ENCODE results near the gene CFAP58. TPM values are rescaled to one million over a fixed set of nuclear protein-coding genes. Genes with fewer than 3 reads are reported as not detected.

The CFAP58 gene
- total RNA-seq, 1 donor from 2014 or later, result 0.55 TPM

- intact Hi-C loops (cut with micrococcal nuclease), result loop anchor here (1.0 to 10.0 kb wide), 3 partner anchors 83 to 657 kb away; partner anchors contain the start of genes GSTO2 and SFR1
These were observed 1.7 kb upstream of the CFAP58 start for GRCh38 chr10:104351919-104352318.

GRCh38 chr10:104359811-104360210 lies 6.2 kb downstream of the CFAP58 start:
- intact Hi-C loops (cut with micrococcal nuclease), result loop anchor here (10.0 kb wide), 1 partner anchor 665 kb away; no protein-coding TSS in a partner anchor

DNA sequence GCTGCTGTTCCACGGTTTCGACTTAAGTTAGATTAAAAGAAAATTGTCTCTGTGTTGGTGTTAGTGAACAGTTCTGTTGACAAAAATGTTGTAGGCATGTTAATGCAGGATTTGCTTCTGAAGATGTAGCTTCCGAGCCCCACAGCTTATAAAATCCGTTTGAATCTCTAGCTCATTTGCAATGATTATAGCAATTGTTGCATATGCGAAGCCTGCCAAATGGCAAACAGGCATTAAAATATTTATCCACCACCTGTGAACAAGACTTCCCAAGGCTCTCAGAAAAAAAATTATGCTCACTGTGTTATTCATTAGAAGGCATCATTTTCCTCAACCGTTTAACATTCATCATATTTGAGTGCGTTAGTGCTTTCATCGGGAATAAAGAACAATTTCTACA lies 14.3 kb downstream of the CFAP58 start:
- intact Hi-C loops (cut with micrococcal nuclease), result no loop called here

GRCh38 chr10:104368381-104368780 lies 14.7 kb downstream of the CFAP58 start:
- intact Hi-C loops (cut with micrococcal nuclease), result no loop called here

DNA sequence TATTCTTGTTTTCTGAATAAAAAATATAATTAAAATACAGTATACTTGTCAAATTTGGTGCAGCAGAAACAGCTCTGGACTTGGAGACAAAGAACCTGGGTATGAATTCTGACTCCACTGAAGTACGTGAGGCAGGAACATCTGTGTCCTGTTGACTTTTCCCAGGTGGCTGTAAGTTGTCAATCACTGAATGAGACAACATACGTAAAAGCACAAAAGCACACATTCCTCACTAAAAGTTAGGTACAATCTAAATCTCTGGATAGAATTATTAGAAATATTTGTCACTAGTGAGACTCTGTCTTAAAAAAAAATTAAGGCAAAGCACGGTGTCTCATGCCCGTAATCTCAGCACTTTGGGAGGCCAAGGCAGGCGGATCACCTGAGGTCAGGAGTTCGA lies 18.1 kb downstream of the CFAP58 start:
- intact Hi-C loops (cut with micrococcal nuclease), result no loop called here

DNA sequence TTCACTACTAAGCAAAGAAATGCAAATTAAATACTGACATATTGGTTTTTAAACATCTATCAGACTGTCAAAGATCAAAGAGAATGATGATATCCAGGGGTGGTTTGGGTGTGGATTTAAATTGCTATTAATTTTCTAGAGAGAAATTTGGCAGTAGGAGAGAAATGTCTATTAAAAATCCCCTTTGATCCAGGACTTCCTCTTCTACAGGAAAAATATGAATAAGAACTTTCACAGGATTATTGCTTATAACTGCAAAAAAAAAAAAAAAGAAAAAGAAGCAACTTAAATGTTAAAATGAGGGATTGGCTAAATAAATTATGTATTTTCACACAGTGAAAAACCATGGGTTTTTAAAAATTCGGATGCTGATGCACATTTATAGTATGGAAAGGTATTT lies 21.0 kb downstream of the CFAP58 start:
- intact Hi-C loops (cut with micrococcal nuclease), result no loop called here

GRCh38 chr10:104376784-104377300 lies 23.2 kb downstream of the CFAP58 start:
- intact Hi-C loops (cut with micrococcal nuclease), result no loop called here

DNA sequence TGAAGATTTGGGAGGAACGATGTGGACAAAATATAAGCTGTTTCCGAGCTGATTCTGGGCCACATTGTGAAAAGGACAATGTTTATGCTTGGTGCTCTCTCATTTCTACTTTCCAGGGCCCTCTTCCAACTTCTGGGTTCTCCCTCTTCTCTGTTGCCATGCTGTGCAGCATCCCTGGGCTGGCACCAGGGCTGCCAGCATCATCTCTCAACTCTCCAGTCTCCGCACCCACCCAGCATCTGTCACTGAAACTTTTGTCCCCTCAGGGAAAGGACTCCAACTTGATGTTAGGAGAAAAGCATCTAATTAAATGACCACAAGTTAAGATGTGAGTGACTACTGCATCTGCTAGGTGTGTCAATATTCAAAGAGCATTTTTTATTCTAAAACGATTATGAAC lies 26.7 kb downstream of the CFAP58 start:
- intact Hi-C loops (cut with micrococcal nuclease), result no loop called here

- intact Hi-C loops (cut with micrococcal nuclease), result no loop called here
These were observed 33.7 kb downstream of the CFAP58 start for GRCh38 chr10:104387130-104387888.

DNA sequence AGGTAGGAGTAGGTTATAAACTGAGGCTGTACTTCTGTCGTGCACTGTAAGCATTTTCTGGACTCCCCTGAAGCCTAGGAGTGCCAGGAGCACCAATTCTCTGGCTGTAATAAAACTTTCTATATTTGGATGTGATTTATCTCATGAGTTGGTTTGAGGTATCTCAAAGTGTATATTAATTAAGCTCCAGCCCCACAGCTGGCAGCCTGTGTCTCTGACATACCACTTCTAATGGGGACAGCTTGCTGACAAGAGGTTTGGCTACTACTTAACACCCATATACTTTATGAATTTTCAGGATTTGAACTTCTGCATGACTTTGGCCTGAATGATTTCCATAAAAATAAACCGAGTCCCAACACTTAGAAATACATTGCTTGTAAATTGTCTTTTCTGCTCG lies 35.2 kb downstream of the CFAP58 start:
- intact Hi-C loops (cut with micrococcal nuclease), result no loop called here

DNA sequence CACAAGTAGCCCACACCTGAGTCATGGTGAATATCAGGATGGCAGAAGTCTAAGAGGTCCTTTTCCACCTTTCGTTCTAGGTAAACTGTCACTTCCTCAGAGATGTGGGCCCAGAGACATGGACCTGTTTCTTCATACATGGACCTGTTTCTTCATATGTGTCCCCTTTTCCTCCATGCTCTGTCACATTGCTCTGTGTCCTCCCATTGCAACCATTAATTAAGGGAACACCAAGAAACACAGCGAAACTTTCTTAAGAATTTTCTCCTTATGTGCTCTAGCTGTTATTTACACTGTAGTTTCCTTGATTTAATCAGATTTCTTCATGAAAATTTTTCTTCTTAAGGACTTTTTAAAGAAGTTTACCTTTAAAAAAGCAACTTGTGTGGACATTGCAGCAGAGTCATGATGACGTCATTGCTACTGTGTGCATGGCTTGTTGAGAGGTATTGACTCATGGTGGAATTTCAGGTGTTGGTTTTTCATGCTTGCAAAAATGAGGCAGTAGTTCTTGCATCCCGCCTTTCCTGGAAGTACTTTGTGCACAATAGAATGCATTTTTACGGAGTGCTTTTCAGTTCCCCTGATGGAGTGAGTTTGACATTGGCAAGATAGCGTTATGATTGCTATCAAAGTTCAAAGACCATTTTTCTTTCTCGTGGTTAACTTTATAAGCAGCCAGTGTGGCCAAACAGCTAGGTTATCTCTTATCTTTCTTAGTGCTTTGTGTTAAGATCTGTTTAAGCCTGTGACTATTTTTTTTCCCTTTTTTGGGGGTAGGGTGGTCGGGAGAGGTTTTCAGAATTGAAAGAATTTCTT lies 37.7 kb downstream of the CFAP58 start:
- intact Hi-C loops (cut with micrococcal nuclease), result no loop called here

DNA sequence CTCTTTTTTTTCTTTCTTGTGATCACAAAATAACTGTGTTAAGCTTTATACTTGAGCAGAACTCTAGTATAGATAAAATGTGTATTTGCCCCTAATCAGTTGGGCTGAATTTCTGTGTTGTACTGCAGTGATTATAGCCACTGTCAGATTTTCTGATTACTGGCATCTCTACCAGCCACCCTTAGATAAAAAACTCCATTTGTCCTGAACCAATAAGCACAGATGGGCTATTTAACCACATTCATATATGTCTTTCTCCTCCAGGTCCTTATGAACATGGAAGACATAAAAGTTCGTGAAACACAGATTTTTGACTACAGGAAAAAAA lies 38.3 kb downstream of the CFAP58 start:
- intact Hi-C loops (cut with micrococcal nuclease), result no loop called here

GRCh38 chr10:104393387-104393786 lies 39.8 kb downstream of the CFAP58 start:
- intact Hi-C loops (cut with micrococcal nuclease), result no loop called here

DNA sequence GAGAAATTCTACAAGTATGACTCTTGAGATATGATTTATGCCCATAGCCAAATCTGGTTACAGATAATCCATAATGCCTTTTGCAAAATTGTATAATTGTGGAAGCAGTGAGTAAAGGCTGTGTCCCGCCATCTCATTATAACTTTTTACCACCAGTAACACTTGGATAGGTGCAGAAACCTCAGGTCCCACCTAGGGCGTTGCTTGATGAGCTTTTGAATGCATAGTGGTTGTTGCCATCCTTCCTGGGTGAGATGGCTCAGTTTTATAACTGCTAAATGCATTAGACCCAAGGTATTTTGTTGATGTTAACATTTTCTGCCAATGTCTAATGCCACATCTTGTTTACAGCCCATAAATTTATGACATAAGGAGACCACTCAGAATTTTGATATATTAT lies 42.9 kb downstream of the CFAP58 start:
- intact Hi-C loops (cut with micrococcal nuclease), result no loop called here

GRCh38 chr10:104403636-104404035 lies 50.0 kb downstream of the CFAP58 start:
- intact Hi-C loops (cut with micrococcal nuclease), result no loop called here

DNA sequence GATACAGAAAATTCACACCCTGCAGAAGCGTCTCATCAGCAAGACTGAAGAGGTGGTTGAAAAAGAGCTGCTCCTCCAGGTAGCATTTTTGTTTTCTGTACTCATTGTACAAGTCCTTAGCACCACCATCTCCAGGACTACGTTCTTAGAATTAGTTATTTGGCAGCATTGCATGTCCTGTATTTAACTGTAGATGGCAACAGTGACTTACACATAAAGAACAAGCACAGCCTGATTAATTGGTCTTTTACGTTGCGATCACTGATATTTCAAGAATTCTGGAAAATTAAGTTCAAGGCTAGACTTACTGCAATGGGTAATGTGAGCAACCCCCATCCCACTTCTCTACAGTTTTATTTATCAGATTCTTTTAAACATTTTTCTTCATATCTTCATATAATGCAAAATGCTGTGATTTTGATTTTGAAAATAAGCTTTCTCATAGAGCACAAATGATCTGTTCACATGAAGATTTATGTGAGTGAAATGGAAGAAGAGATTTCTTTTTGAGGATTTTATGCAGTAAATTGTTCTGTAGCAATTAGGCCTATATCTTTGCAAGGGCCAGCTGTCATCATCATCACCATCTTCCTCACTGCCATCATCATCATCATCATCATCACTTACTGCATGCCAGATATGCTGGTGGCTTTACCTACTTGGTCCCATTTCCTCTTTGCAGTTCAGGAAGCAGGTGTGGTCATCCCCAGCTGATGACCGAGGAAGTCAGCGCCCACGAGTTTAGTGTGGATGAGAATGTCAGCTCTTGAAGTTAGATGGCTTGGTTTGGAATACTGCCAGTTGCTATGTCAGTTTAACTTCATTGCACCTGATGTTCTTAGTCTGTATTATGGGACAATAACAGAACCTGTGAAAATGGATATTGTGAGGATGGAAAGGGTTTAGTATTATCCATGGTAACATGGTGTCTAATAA lies 53.4 kb downstream of the CFAP58 start:
- intact Hi-C loops (cut with micrococcal nuclease), result loop anchor here (5.0 kb wide), 2 partner anchors 205 to 520 kb away; no protein-coding TSS in a partner anchor

DNA sequence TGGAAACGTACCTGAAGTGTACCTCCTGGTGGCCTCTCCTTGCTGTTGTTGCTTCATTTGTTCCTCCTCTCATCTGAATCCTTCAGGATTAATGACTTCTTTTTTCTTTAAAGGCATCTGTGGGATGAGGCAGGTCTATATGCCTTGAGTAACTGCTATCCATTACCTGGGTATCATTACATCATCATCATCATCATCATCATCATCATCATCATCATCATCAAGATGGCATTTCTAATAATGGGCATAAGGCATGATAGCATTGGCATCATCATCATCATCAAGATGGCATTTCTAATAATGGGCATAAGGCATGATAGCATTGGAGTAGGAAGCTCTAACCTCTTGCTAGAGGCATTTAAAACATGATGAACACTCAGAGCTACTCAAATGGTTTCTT lies 59.9 kb downstream of the CFAP58 start:
- intact Hi-C loops (cut with micrococcal nuclease), result no loop called here

GRCh38 chr10:104415526-104416165 lies 62.0 kb downstream of the CFAP58 start:
- intact Hi-C loops (cut with micrococcal nuclease), result no loop called here

GRCh38 chr10:104416851-104417250 lies 63.2 kb downstream of the CFAP58 start:
- intact Hi-C loops (cut with micrococcal nuclease), result no loop called here

DNA sequence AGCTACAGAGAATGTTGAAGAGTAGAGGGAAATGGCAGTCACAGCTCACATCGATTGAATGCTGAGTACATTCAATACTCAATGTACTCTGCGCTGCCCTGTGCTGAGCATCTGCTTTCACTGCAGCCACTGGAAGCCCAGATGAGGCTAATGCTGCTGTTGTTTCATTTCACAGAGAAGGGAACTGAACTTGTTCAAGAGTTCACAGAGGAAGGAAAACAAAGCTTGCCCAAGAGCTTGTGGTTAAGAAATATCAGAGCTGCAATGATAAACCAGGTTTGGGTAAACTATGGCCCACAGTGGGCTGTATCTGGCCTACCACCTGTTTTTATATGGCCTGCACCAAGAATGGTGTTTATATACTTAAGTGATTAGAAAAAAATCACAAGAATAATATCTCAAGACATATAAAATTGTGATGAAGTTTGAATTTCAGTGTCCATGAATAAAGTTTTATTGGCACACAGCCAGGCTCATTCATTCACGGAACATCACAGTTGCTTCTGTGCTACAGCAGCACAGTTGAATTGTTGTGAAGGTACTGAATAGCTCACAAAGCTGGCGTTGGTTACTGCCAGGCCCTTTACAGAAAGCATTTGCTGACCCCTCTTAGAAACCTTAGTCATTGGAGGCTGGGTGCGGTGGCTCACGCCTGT lies 64.1 kb downstream of the CFAP58 start:
- intact Hi-C loops (cut with micrococcal nuclease), result no loop called here
